GM18498 (cell line): ENCODE data around the gene SLC4A8.
"Not testable (repeated sequence)": the region's sequence is repeated elsewhere in the genome, so short reads cannot be mapped to it uniquely, and the experiment has no call there.

Source experiments
- ATAC-seq: cut with Tn5 transposase; IDR thresholded peaks from one replicate; pipeline ENCODE4 v1.9.1; 2021; ENCODE audit warnings: mild to moderate bottlenecking, moderate library complexity; ENCODE audit not compliant: unreplicated experiment

The SLC4A8 gene

DNA sequence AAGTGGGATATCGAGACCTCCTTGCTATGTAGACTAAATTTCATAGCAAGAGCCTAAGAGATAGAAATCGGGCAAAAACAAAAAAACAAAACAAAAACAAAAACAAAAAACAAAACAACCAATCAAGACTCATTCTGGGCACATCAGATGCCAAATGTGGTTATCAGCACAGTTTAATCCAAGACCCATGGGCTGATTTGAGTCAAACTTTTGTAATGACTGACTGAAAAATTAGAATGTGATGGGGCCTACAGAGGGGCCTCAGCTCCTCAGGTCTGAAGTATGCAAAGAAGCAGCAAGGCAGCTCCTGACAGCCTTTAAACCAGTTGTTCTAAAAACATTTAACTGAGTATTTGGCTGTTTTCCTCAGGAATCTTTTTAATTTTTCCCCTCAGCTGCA, 49.3 kb downstream of the SLC4A8 start:
- no peak for ATAC-seq

DNA sequence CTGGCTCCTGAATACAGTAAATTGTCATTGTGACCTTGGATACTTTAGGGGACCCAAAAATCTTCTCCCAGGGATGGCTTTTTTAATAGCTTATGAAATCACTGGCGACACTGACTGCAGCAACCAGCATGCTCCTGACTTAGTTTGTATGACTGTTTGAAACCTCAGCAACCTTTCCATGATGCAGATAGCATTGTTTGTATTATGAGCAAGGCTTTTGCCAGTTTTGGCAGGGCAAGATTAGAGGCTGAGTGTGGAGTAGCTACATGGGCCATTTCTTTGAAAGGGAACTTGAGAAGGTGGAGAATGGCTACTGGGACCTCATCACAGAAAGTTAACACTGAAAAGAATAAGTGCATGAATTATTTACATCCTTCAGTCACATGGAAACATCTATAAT, 50.9 kb downstream of the SLC4A8 start:
- ATAC-seq: no peak

DNA sequence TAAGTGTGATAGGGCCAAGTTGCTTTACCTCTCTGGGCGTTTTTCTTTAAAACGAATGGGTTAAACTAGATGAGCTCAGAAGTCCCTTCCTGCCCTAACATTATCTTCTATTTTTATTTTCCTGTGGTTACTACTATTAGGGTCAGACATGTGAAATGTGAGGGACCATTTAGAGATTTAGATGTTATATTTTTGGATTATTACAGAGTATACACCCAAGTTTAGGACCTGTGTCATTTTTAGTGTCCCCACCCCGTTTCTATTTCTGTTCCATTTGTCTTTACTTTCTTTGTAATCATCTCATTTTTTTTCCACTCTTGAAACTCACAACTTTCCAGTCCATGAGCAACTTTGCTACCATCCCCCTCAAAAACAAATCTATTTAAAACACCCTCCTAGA, 56.3 kb downstream of the SLC4A8 start:
- no peak for ATAC-seq

DNA sequence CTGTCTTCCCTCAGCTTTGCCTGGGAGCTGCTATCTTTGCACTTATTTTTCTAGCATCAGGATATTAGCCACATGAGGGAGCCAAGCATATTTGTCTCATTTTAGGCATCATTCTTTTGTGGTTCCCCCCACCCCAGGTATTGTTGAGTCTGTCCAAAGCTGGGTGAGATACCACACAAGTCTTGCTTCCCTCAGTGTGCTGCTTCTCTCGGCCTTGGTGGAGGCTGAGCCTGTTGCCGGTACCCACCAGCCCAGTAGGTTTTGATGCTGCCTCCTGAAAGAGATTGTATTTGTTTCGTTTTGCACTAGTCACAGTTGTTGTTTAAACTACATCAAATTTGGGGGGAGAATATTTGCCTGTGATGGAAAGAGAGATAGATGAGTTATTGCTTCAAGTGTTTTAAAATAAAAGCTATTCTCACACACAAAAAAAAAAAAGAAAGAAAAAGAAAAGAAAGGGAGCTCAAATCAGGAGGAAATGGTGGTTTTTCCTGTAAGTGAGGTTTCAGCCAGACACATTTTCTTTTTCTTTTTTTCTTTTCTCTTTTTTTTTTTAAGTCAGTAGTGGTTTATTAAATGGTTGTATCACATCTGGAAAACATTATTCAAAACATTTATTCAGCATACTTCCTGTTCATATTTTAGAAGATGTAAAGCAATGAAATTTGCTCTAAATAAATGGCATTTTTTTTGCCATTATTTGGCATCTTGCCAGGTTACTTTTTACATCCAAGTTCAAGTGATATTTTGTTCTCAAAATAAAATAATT, 58.5 kb downstream of the SLC4A8 start:
- no peak for ATAC-seq

DNA sequence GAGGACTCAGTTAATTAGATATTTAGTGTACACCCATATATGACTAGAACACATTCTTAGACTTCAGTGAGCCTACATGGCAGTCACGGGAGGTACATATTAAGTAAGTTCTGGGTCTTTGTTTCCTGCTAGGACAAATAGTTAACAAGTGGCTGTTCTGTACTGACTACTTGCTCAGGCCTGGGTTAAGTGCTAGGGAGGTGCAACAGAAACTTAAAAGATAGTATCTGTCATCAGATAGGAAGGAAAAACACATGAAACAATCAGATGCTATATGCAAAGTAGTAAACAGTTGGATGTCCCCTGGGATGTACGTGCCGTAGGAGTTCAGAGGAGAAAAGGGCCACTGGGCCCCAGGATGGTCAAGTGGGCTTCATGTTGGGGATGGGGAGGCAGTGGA, 59.5 kb downstream of the SLC4A8 start:
- no peak for ATAC-seq

DNA sequence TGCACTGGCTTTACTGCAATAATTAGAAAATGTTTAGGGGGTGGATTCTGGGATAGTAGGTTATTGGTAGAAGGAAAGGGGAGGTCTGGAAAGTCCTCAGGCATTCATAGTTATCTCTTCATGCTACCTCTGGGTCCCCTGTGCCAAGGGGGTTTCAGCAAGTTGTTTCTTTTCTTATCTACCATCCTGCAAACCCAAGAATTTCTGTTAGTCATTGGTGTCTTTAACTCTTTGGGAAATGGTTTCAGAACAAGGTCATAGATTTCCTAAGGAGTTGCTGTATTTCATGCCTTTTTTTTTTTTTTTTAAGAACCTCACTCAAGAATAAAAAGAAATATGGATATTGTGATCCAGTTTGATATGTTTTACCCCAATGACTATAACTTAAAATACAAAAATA, 63.6 kb downstream of the SLC4A8 start:
- no peak for ATAC-seq

DNA sequence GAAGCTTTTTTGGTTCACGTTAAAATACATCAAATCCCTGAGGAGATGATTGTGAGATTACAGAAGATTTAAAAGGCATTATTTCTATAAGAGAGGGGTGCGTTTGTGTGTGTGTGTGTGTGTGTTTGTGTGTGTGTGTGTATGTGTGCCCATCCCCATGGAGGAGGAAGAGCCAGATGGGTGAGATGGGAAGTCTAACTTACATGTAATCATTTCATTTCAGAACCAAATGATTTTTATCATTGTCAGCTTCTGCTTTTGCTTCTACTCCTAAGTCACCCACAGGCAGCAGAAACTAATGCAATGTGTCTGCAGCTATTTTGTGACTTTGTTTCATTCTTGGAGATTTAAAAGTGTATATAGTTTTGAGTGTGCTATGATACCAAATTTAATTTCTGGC, 68.7 kb downstream of the SLC4A8 start:
- no peak for ATAC-seq

DNA sequence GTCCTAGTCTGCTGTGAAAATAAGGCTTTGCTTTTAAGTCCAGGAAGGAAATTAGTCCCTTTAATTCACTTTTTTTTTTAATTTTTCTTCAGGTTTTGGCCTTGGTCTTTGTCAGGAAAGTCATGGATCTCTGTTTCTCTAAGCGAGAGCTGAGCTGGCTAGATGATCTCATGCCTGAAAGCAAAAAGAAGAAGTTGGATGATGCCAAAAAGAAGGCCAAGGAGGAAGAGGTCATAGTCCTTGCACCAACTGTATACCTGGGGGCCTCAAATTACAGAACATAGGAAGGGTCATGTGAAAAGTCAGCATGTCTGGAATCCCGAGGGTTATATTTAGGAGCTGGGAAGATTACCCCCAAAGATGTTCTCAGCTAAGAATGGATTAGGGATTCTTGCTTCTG, 72.3 kb downstream of the SLC4A8 start:
- no peak for ATAC-seq

DNA sequence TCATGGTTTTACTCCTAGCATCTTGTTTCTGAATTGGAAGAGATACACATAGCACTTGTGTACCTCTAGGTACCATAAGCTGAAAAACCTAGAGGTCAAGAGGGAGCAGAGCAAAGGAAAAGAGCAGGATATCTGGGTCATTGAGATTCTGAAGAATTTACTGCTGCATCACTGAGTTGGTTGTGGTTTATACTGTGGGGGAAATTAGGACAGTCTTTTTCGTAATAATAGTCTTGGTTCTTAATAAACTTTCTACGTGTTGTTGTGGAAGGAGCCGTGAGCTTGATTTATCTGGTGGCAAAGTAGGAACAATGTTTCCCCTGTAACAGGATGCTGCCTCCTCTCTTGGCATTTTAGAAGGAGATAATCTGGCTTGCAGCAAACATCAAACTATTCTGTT, 80.2 kb downstream of the SLC4A8 start:
- no peak for ATAC-seq

DNA sequence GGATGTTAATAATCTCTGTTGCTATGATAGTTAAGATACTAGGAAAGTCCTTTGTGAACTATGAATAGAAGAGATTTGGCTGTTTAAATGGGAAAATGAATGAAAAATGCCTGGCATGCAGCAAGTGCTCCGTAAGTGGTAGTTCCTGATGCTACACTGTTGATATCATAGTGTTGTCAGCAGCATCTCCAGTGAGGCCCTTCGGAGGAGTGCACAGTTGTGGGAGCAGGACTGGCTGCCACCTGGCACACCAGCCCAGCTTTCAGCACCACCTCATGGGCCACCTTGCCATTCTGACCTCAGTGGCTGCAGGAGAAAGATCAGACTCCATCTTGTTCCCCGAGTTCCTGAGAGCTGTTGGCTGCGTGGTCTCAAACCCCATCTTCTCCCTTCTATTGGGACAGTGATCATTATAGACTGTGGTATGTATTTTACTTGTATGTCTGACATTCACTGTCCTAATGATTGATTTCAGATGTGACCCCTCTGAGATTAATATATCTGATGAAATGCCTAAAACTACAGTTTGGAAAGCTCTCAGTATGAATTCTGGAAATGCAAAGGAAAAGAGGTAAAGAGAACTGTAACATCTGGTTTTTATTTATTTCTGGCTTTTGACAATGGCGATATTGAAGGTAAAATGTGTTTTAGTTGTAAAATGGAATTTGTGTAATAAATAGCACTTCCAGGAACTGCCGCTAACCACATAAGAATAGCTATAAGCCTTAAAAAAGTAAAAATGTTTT, 80.9 kb downstream of the SLC4A8 start:
- ATAC-seq: no peak

DNA sequence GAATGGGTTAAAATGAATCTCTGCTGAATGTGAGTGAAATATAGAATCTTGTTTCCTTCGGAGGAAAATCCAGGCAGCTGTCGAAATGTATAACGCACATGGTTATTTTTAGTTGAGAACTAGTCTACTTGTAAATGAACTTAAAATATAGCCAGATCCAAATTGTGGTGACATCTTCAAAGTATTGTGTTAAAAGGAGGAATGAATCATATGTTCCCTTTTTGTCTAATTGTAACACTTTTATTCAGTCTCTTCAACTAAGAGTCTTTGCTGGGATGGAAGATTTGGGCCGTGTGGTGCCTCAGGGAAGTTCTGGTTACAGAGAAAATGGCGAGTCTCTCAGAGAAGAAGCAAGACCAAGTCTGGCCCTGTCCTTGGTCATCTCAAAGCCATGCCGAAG, 82.5 kb downstream of the SLC4A8 start:
- no peak for ATAC-seq

DNA sequence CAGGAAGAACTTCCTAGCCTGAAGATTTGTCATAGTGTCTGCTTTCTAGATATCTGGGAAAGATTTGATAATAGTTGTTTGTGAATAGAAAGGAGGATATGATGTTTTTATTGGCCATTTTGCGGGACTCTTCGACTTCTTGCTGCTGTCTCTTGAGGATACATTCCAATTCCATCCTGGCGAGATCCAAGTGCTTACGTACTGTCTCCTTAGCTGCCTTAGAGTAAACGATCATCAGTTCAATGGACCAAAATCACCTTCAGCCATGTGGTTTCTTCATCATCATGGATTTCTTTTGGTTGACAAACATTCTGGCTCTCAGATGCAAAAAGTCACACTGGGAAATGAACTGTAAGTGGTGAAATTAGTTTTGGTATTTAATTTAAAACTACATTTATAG, 83.7 kb downstream of the SLC4A8 start:
- ATAC-seq: no peak

DNA sequence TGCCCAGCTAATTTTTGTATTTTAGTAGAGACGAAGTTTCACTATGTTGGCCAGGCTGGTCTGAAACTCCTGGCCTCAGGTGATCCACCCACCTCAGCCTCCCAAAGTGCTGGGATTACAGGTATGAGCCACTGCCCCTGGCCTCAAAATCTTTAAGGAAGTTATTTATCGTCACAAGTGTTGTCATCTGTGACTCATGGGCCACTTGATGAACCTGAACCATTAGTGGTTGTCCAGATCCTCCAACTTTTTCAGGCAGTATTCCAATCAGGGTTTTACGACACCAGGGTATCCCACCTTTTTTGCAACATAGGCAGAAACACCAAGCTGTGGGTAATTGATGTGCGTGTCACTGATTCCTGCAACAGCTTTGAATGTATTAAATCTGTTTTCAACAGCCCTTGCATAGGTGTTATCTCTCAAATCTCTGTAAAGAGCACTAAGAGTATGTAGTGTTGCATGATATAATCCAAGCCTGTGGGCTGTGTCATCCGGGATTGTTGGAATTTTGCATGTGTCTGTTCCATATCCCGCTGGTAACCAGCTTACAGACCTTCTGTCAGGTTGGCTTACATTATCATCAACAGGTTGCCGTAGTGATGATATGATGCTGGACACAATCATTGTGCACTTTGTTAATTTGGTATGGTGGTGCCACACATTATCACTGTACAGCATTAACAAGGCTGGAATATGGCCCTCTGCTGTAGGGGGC, 87.1 kb downstream of the SLC4A8 start:
- no peak for ATAC-seq

DNA sequence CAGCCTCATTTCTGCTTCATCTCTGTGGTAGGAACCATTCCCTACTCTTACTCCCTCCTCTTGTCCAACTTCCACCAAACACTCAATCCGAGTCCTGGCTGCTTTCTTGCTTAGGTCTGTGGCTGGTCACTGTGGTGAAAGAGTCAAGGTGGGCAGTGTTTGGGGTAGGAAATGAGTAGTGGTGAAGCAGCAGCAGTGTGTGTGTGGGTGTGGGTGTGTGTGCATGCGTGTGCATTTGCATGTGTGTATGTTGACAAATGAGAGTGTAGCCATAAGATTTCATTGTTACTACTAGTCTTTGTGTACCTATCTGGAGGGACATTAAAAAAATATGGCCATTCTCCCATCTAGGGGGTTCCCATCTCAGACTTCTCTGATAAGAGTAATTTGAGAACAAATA, 87.8 kb downstream of the SLC4A8 start:
- no peak for ATAC-seq

DNA sequence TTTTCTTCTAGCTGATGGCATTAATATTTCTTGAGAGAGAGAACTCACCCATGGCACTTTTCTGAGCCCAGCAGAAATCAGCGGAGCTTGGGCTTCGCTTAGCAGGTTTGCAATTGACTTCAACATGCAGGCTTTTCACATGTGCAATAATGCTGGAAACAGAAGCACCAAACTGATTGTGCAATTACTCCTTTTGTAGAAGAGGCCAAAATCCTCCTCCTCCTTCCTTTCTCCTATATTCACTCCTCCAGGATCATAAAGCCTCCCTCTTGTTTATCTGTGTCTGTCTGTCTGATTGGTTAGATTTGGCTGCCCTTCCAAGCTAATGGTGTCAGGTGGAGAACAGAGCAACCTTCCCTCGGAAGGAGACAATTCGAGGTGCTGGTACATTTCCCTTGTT, 90.4 kb downstream of the SLC4A8 start:
- not testable (repeated sequence) for ATAC-seq

DNA sequence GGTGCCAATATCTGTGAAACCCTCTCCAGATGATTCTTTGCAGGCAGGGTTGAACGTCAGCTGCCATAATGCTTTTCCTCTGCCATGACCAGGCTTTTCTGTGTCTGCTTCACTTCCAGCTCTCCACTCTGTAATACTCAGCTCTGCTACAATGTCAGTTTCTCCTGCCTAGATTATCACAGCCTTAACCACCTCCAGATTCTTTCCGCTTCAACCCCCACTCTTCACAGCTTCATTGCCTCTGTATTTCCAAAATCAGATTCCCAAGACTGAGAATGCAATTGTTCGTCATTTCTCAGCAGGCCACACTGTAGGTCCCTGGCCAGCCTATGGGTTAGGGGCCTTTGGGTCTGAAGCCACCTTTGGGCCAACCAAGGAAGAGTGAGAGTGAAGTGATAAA, 92.7 kb downstream of the SLC4A8 start:
- ATAC-seq: no peak

DNA sequence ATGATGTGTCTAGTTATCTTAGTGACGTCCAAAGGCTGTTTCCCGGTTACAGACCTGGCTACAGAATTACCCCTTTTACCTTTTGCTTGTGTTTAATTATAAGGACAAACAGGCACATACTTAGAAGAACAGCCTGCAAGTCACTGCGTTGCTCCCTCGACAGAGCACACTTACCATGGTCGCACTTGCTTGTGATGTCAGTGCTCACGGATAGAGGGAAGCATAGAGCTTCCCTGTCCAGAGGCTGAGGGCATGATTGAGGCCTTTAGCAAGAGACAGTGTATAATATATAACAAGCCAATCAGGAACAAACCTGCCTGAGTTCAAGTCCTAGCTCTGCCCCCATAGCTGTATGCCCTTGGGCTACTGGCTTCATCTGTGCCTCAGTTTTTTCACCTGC, 93.2 kb downstream of the SLC4A8 start:
- no peak for ATAC-seq

DNA sequence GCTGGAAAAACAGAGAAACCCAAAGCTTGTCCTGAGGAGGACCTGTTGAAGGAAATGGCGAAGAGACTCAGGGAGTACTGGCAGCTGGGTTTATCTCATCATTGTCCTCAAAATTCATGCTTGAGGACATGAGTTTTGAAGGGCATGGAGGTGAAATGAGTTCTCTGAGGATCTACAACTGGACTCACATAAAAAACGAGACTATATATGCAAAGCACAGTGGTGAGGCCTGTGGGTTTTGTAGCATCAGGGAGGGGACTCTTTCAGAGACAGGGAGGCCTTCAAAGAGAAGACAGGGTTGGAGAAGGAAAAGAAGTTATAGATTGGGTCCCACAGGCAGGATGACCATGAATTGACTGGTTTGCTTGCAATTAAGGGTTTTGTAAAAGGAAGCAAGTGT, 95.1 kb downstream of the SLC4A8 start:
- ATAC-seq: peak; percentile 59

DNA sequence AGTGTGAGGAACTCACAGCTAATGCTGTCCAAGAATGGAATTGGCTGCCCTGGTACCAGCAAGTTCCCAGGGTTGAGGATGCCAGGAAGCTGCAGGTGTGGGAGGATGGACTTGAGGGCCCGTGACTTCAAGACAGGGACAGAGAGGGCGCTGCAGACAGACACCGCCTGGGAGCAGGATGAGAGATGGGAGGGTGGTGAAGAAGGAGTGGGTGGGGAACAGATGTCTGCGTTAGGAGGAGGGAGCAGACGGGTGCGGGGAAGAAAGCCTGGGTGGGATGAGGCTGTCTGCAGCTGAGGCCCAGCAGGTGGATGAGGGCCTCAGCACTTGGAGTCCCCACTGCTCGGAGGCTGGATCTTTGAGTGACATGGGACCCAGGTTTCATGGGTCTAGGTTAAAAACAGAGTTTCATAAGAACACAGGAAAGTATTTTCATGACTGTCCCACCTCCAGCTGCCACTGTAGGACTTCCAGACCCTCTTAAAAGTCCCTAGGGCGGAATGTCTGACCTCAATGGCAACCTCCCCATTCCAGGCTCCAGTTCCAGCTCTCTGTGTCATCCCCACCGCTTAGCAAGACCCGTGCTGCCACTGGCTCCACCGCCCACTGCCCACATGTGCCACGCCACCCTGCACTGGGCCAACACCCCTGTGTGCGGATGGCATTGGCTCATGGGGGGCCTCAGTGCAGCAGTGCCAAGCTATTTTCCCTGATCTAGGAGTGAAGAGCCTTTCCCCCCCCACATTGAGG, 96.1 kb downstream of the SLC4A8 start:
- ATAC-seq: no peak

DNA sequence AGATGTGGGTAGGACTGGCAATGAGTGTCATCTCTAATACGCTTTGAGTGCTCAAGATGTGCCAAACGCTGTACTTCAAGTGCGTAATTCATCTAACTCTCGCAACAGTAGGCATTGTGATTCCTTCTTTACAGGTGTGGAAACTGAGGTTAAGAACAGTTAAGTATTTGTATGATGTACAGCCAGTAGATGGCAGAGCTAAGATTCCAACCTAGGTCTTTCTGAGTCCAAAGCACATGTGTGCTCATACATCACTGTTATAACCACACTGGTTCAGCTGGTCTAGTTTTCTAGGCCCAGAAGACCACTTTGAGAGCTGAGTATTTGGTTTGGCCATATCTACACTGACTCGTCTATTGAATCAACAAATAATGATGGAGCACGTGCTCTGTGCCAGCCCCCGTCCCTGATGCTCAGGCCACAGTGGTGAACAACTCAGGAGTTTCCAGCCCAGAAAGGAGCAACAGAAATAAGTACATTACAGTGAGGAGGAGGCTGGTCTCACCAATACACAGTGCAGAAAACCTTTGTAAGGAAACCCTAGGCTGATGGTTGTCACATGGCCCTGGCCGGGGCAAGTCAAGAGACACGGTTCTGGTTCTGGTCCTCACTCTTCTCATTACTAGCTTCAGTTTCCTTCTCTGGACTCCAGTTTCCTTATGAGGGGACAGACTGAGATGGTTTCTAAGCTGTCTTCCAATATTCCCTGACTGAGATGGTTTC, 97.1 kb downstream of the SLC4A8 start:
- ATAC-seq: no peak

DNA sequence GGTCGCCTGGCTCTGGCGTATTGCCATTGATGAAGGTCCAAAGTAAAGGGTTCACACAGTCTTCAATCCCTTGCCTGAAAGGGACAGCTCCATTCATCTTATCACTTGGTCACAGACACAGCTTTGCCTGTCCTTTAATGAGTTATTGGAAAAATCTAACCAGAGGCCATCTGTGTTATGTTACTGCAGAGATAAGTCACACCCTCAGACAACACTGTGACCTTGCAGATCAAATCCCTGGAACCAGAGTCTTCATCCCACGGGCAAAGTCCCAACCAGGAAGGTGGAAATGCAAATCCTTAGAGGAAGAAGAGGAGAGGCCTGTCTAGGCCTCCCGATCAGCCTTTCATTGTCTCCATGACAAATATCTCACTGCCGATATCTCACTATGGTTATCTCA, 98.1 kb downstream of the SLC4A8 start:
- no peak for ATAC-seq
